NCI-H187 treated with DMSO at 0.1 percent for 48 hours (cell line): ENCODE results near the gene HEMK1.

ENCODE experiments used
- DNase-seq: peaks from one replicate; lab custom pipeline; 2025; lab: John Stamatoyannopoulos, UW

HEMK1 gene

GRCh38 chr3:50600841-50601591, 31.7 kb downstream of the HEMK1 start:
- peak; percentile 12 for DNase-seq

- no peak for DNase-seq
These were observed 33.4 kb downstream of the HEMK1 start for GRCh38 chr3:50602595-50603191.

GRCh38 chr3:50603261-50604109, 34.2 kb downstream of the HEMK1 start:
- no peak for DNase-seq

GRCh38 chr3:50604110-50604621, 34.8 kb downstream of the HEMK1 start:
- no peak for DNase-seq

- DNase-seq: no peak
These were observed 35.6 kb downstream of the HEMK1 start for GRCh38 chr3:50604628-50605588.

GRCh38 chr3:50605901-50606326, 36.6 kb downstream of the HEMK1 start:
- DNase-seq: no peak

GRCh38 chr3:50606596-50606995, 37.3 kb downstream of the HEMK1 start:
- DNase-seq: no peak

GRCh38 chr3:50607271-50608091, 38.2 kb downstream of the HEMK1 start:
- DNase-seq: no peak

- no peak for DNase-seq
These were observed 39.0 kb downstream of the HEMK1 start for GRCh38 chr3:50608278-50608677.

GRCh38 chr3:50609071-50609762, 39.9 kb downstream of the HEMK1 start:
- no peak for DNase-seq

- no peak for DNase-seq
These were observed 40.4 kb downstream of the HEMK1 start for GRCh38 chr3:50609763-50610085.

GRCh38 chr3:50610181-50610971, 41.1 kb downstream of the HEMK1 start:
- no peak for DNase-seq

GRCh38 chr3:50610992-50611463, 41.7 kb downstream of the HEMK1 start:
- no peak for DNase-seq

- DNase-seq: peak; percentile 24
These were observed 42.3 kb downstream of the HEMK1 start, which contains the start of gene CISH for GRCh38 chr3:50611464-50612233. Gene CISH (minus strand): TSS chr3:50611774. CDS start chr3:50611650, 124 bp downstream.

GRCh38 chr3:50612234-50612882, 43.0 kb downstream of the HEMK1 start:
- no peak for DNase-seq

- DNase-seq: no peak
These were observed 43.9 kb downstream of the HEMK1 start for GRCh38 chr3:50612970-50613846.

GRCh38 chr3:50615190-50615589, 45.9 kb downstream of the HEMK1 start:
- DNase-seq: no peak
